HepG2 (cell line): ENCODE results near the gene CDIP1. TPM values are rescaled to one million over a fixed set of nuclear protein-coding genes. Genes with fewer than 3 reads are reported as not detected.
A peak's percentile ranks its signal among the peaks of the same experiment; 100 is the strongest.

ENCODE experiments used
- ATAC-seq: fragments of 200-7000 bp; cut with Tn5 transposase; 3 replicates; pipeline ENCODE4 v1.9.1; 2020; ENCODE audit warnings: mild to moderate bottlenecking, moderate library complexity
- BruUV-seq: library from RNA; stranded (reverse); fragments of 400-500 nt; replicated peaks from 2 replicates; lab custom pipeline; 2021; lab: Mats Ljungman, UMichigan
- CTCF ChIA-PET: fragments of 300-600 bp; formaldehyde crosslinking; extraction: SDS; loops from one replicate; lab custom pipeline; 2021; ENCODE audit warnings: low total read pairs, inconsistent platforms, low intra/inter-chr PET ratio; lab: Yijun Ruan, JAX
- POLR2A ChIA-PET: fragments of 350-600 bp; sonication (Branson Sonifier 250); formaldehyde crosslinking; loops from one replicate; lab custom pipeline; 2020; ENCODE audit warnings: antibody characterized with exemption, inconsistent platforms; lab: Yijun Ruan, JAX
- DNase-seq: peaks from one replicate; pipeline ENCODE4 v3.0.0-alpha.2; 2015; ENCODE audit warnings: low spot score
- FAIRE-seq: peaks from 3 replicates; lab custom pipeline; 2011; peaks lifted over from hg19 to GRCh38; lab: Jason Lieb, UNC
- H2AFZ ChIP-seq: one replicate; pipeline ENCODE4 v1.6.1; 2011; ENCODE audit warnings: low read length, inconsistent platforms
- H3K27ac ChIP-seq: fragments of 300-600 bp; 3 replicates; pipeline ENCODE4 v1.8.0; 2011; ENCODE audit warnings: mixed run types, mild to moderate bottlenecking, mixed read lengths, low read length, inconsistent platforms; ENCODE audit not compliant: insufficient read depth; ENCODE audit errors: extremely low read length
- H3K27me3 ChIP-seq, 2 experiments: fragments of 200-600 bp in 1 of 2; 2 replicates in 1 of 2; 3 replicates in 1 of 2; pipeline versions ENCODE4 v1.6.0 to v1.8.0; 2011; ENCODE audit warnings: low read length in 2 of 2, mild to moderate bottlenecking in 2 of 2, moderate library complexity in 2 of 2, inconsistent platforms in 1 of 2; ENCODE audit not compliant: insufficient read depth in 2 of 2, control insufficient read depth in 1 of 2
- H3K36me3 ChIP-seq, 2 experiments: fragments of 200-600 bp in 1 of 2; replicated peaks in 1 of 2; 2 replicates in 1 of 2; 3 replicates in 1 of 2; pipeline versions ENCODE4 v1.5.1 to v1.8.0; 2011; ENCODE audit warnings: low read length in 2 of 2, inconsistent platforms in 1 of 2; ENCODE audit not compliant: insufficient read depth in 2 of 2, control insufficient read depth in 1 of 2
- H3K4me1 ChIP-seq: 2 replicates; pipeline ENCODE4 v1.5.1; 2012; ENCODE audit warnings: low read length, inconsistent platforms; ENCODE audit not compliant: insufficient read depth
- H3K4me2 ChIP-seq: 2 replicates; pipeline ENCODE4 v1.6.0; 2011; ENCODE audit warnings: low read depth, low read length, inconsistent platforms
- H3K4me3 ChIP-seq, 3 experiments: fragments of 200-600 bp in 1 of 3; sonication (generic), shearing (Covaris generic) in 1 of 3; replicated peaks in 1 of 3; 2 replicates each; pipeline ENCODE4 v1.5.1; 2011 to 2016; ENCODE audit warnings: low read length in 3 of 3, inconsistent platforms in 2 of 3, low read depth in 2 of 3, mild to moderate bottlenecking in 2 of 3, control low read depth in 1 of 3, mixed read lengths in 1 of 3; ENCODE audit not compliant: insufficient read depth in 1 of 3
- H3K79me2 ChIP-seq: one replicate; pipeline ENCODE4 v1.6.1; 2011; ENCODE audit warnings: low read length, inconsistent platforms; ENCODE audit not compliant: insufficient read depth
- H3K9ac ChIP-seq: 2 replicates; pipeline ENCODE4 v1.6.0; 2011; ENCODE audit warnings: mild to moderate bottlenecking, low read depth, low read length, inconsistent platforms; ENCODE audit not compliant: insufficient read depth
- H3K9me3 ChIP-seq: 2 replicates; pipeline ENCODE4 v1.5.1; 2012; ENCODE audit warnings: mild to moderate bottlenecking, low read length
- H4K20me1 ChIP-seq: 2 replicates; pipeline ENCODE4 v1.6.0; 2011; ENCODE audit warnings: inconsistent platforms, mild to moderate bottlenecking, low read length, moderate library complexity; ENCODE audit not compliant: insufficient read depth
- CAMTA2 ChIP-seq: sonication (generic); formaldehyde crosslinking; IDR thresholded peaks from 2 replicates; pipeline ENCODE4 v1.4.0; 2020; ENCODE audit warnings: mild to moderate bottlenecking, missing genetic modification reagents, borderline replicate concordance
- CCDC6 ChIP-seq: sonication (generic); formaldehyde crosslinking; IDR thresholded peaks from 2 replicates; pipeline ENCODE4 v1.8.1; 2022; ENCODE audit warnings: mild to moderate bottlenecking, missing genetic modification reagents, moderate library complexity
- FOSL2 ChIP-seq: sonication (generic); formaldehyde crosslinking; IDR thresholded peaks from 2 replicates; pipeline ENCODE4 v1.4.0; 2020; ENCODE audit warnings: missing genetic modification reagents
- POLR2A ChIP-seq, 2 experiments: IDR thresholded peaks; 2 replicates each; pipeline ENCODE4 v1.6.1; 2011; ENCODE audit warnings: low read depth in 2 of 2, low read length in 2 of 2, mild to moderate bottlenecking in 1 of 2, moderate library complexity in 1 of 2; ENCODE audit not compliant: insufficient read depth in 1 of 2
- SIX1 ChIP-seq: sonication (generic); formaldehyde crosslinking; IDR thresholded peaks from 2 replicates; pipeline ENCODE4 v1.4.0; 2020; ENCODE audit warnings: missing genetic modification reagents, borderline replicate concordance
- ZNF263 ChIP-seq: sonication (generic); formaldehyde crosslinking; IDR thresholded peaks from 2 replicates; pipeline ENCODE4 v1.4.0; 2020; ENCODE audit warnings: missing genetic modification reagents
- ZNF564 ChIP-seq: sonication (generic); formaldehyde crosslinking; IDR thresholded peaks from 2 replicates; pipeline ENCODE4 v1.8.1; 2023; ENCODE audit warnings: mild to moderate bottlenecking, missing genetic modification reagents
- ZNF570 ChIP-seq: sonication (generic); formaldehyde crosslinking; IDR thresholded peaks from 2 replicates; pipeline ENCODE4 v1.4.0; 2020; ENCODE audit warnings: mild to moderate bottlenecking, missing genetic modification reagents, borderline replicate concordance
- ZNF644 ChIP-seq: IDR thresholded peaks from 2 replicates; pipeline ENCODE4 v1.6.1; 2016; ENCODE audit warnings: low read depth
- ZNF724P ChIP-seq: sonication (generic); formaldehyde crosslinking; IDR thresholded peaks from 2 replicates; pipeline ENCODE4 v1.8.0; 2022; ENCODE audit warnings: missing genetic modification reagents, borderline replicate concordance
- WGBS: methylation state at CpG from one replicate; pipeline ENCODE4 v1.1.6; 2017; ENCODE audit warnings: low lambda C conversion rate; 5-methylcytosine and 5-hydroxymethylcytosine counted together
- in situ Hi-C: cut with HindIII; loops from 2 replicates; pipeline ENCODE4 v1.10.0; 2017; ENCODE audit warnings: low pct_unique_long_range_greater_than_20kb; ENCODE audit not compliant: extremely low pct_ligation_motif_present
- intact Hi-C: fragments of 100-400 bp; cut with micrococcal nuclease; formaldehyde crosslinking; loops from one replicate; pipeline ENCODE4 v1.10.0; 2022; ENCODE audit not compliant: unreplicated experiment
- polyA plus RNA-seq, 8 experiments: library from polyadenylated mRNA; depleted of rRNA in 3 of 8; stranded (reverse) in 7 of 8; unstranded in 1 of 8; fragments of >200 nt; fragmentation: Illumina TruSeq in 4 of 8; extraction: Trizol in 4 of 8; gene quantifications; 2 replicates each; pipeline versions ENCODE4 v1.2.1 to v1.2.3, GENCODE V29; 2011 to 2016; ENCODE audit warnings: low read depth in 4 of 8, missing spikeins in 1 of 8, mixed read lengths in 1 of 8; ENCODE audit not compliant: insufficient read depth in 1 of 8
- total RNA-seq, 5 experiments: library from RNA; depleted of rRNA; stranded (reverse); fragments of >200 nt; fragmentation: Illumina TruSeq; extraction: Trizol; gene quantifications; 2 replicates each; pipeline ENCODE4 v1.2.3, GENCODE V29; 2016; ENCODE audit warnings: low read depth in 1 of 5
- TF ChIP-seq, protein P1 (sequence below): sonication (generic); formaldehyde crosslinking; IDR thresholded peaks from 2 replicates; pipeline ENCODE4 v1.4.0; 2020; ENCODE audit warnings: missing genetic modification reagents
- TF ChIP-seq, protein P2 (sequence below), 2 experiments: sonication (generic) in 1 of 2; formaldehyde crosslinking in 1 of 2; IDR thresholded peaks; 2 replicates each; pipeline versions ENCODE4 v1.6.1 to v1.9.0; 2014 to 2022; ENCODE audit warnings: antibody characterized with exemption in 1 of 2, borderline replicate concordance in 1 of 2, inconsistent platforms in 1 of 2, low read depth in 1 of 2, missing genetic modification reagents in 1 of 2
- TF ChIP-seq, protein P3 (sequence below): IDR thresholded peaks from 2 replicates; pipeline ENCODE4 v1.6.1; 2018; ENCODE audit warnings: missing genetic modification reagents

Gene CDIP1
- total and polyA plus RNA-seq, 2 of the 13 experiments (the other 11 are each of a cell fraction or from before 2014, with no cell fraction given) = 31.2 to 56.7 TPM

DNA sequence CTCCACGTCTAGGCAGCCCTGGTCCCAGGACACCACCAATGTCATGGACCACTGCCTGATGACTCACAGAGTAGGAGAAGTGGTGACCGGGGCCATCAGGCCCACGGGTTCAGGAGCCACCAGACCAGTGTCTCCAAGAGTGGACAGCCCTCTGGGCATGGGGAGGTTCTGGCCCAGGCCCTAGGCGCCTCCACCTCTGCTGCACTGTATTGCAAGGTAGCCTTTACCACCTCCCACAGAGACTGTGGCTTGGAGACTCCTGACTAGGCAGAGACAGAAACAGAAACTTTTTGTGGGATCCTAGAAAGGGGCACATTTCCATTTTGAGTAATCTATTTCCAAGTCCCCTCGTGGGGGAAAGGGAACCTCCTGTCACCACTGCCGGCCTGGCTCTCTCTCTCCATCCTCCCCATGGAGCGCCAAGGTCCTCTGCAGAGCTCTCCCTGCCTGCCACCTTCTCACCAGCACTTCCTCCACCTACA is 2.9 kb downstream of the CDIP1 start:
- POLR2A ChIA-PET = interaction anchor here (0.8 to 1.1 kb wide), 3 partner anchors 13 to 128 kb away, joined by 3 read pairs; partner anchors contain the start of gene HMOX2
- CTCF ChIA-PET = no interaction called here
- no peak for FAIRE-seq
- Histone ChIP-seq H3K4me3 (0 out of 6 replicates have a peak overlapping the region, but pooled peaks of 1 of the 3 experiments have one; percentile 13), H3K4me2 (peak overlapping the region; percentile 93; the same call in 1 of the 2 replicates), H3K9me3 (peaks cover 16% of the 10 kb centered on the region), H3K4me1 (peaks cover 61% of the 10 kb centered on the region), H3K27ac (peak overlapping the region; percentile 2), H3K27me3 (no peaks in the 10 kb centered on the region), H2AFZ (no peak overlapping the region), H3K9ac (no peak overlapping the region; the same call in 1 of the 2 replicates), H4K20me1 (peaks cover 33% of the 10 kb centered on the region; the same call in 1 of the 2 replicates), H3K36me3 (peaks cover 5 to 19% of the 10 kb centered on the region in 2 experiments), H3K79me2 (peaks cover 72% of the 10 kb centered on the region)
- intact Hi-C loops = no loop called here
- WGBS = 92% methylated on average over 5 of the region's 7 CpGs
- in situ Hi-C loops = no loop called here
- ATAC-seq = no peak
- BruUV-seq = no TSS peak
- no peak for DNase-seq
- TF ChIP-seq, protein P1, sequence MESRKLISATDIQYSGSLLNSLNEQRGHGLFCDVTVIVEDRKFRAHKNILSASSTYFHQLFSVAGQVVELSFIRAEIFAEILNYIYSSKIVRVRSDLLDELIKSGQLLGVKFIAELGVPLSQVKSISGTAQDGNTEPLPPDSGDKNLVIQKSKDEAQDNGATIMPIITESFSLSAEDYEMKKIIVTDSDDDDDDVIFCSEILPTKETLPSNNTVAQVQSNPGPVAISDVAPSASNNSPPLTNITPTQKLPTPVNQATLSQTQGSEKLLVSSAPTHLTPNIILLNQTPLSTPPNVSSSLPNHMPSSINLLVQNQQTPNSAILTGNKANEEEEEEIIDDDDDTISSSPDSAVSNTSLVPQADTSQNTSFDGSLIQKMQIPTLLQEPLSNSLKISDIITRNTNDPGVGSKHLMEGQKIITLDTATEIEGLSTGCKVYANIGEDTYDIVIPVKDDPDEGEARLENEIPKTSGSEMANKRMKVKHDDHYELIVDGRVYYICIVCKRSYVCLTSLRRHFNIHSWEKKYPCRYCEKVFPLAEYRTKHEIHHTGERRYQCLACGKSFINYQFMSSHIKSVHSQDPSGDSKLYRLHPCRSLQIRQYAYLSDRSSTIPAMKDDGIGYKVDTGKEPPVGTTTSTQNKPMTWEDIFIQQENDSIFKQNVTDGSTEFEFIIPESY = peak; percentile 70; the same call in 1 of the 2 replicates
- no peak for TF ChIP-seq CAMTA2 (CRISPR knock-in tag)
- TF ChIP-seq POLR2A (IDR thresholded peaks at IDR 0.05; ENCODE audit: insufficient read depth in 1 of 2, low read depth in 2 of 2, low read length in 2 of 2) = 0 out of 4 replicates have a peak, but pooled peaks of 1 of the 2 experiments have one; percentile 7
- TF ChIP-seq, protein P2, sequence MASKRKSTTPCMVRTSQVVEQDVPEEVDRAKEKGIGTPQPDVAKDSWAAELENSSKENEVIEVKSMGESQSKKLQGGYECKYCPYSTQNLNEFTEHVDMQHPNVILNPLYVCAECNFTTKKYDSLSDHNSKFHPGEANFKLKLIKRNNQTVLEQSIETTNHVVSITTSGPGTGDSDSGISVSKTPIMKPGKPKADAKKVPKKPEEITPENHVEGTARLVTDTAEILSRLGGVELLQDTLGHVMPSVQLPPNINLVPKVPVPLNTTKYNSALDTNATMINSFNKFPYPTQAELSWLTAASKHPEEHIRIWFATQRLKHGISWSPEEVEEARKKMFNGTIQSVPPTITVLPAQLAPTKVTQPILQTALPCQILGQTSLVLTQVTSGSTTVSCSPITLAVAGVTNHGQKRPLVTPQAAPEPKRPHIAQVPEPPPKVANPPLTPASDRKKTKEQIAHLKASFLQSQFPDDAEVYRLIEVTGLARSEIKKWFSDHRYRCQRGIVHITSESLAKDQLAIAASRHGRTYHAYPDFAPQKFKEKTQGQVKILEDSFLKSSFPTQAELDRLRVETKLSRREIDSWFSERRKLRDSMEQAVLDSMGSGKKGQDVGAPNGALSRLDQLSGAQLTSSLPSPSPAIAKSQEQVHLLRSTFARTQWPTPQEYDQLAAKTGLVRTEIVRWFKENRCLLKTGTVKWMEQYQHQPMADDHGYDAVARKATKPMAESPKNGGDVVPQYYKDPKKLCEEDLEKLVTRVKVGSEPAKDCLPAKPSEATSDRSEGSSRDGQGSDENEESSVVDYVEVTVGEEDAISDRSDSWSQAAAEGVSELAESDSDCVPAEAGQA (IDR thresholded peaks at IDR 0.05; ENCODE audit: low read depth) = no peak
- TF ChIP-seq, protein P2 (CRISPR knock-in tag; IDR thresholded peaks at IDR 0.05; ENCODE audit: borderline replicate concordance) = no peak
- no peak for TF ChIP-seq ZNF564
- TF ChIP-seq FOSL2 (CRISPR knock-in tag) = peak; percentile 25; the same call in 1 of the 2 replicates
- peak; percentile 90 for TF ChIP-seq ZNF263 (CRISPR knock-in tag)
- TF ChIP-seq ZNF570 (CRISPR knock-in tag) = no peak
- TF ChIP-seq, protein P3, sequence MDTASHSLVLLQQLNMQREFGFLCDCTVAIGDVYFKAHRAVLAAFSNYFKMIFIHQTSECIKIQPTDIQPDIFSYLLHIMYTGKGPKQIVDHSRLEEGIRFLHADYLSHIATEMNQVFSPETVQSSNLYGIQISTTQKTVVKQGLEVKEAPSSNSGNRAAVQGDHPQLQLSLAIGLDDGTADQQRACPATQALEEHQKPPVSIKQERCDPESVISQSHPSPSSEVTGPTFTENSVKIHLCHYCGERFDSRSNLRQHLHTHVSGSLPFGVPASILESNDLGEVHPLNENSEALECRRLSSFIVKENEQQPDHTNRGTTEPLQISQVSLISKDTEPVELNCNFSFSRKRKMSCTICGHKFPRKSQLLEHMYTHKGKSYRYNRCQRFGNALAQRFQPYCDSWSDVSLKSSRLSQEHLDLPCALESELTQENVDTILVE (CRISPR knock-in tag) = no peak
- TF ChIP-seq ZNF644 (CRISPR knock-in tag) = no peak
- no peak for TF ChIP-seq SIX1 (CRISPR knock-in tag)
- no peak for TF ChIP-seq CCDC6 (CRISPR knock-in tag)
- TF ChIP-seq ZNF724P (CRISPR knock-in tag) = no peak
